Neural cell (in vitro differentiated cells): Measurements from ENCODE around the gene SS18L1. TPM values are rescaled to one million over a fixed set of nuclear protein-coding genes. Genes with fewer than 3 reads are reported as not detected.

Experiments used
- H2AFZ ChIP-seq: fragments of 200-600, 300-800 bp; sonication (generic), shearing (Covaris generic); 2 replicates; pipeline ENCODE4 v1.6.0; 2014; ENCODE audit warnings: low read depth, mild to moderate bottlenecking, antibody characterized with exemption, low read length, moderate library complexity
- H3F3A ChIP-seq: fragments of 200-600 bp; shearing (Covaris generic); 2 replicates; pipeline ENCODE4 v1.6.1; 2016; ENCODE audit warnings: mild to moderate bottlenecking, moderate library complexity, mixed read lengths, antibody characterized with exemption, low read length; ENCODE audit not compliant: insufficient read depth, poor library complexity, severe bottlenecking
- H3K27ac ChIP-seq: fragments of 200-600, 300-800 bp; sonication (generic), shearing (Covaris generic); 2 replicates; pipeline ENCODE4 v1.5.1; 2014; ENCODE audit warnings: mild to moderate bottlenecking, low read length, moderate library complexity
- H3K27me3 ChIP-seq: fragments of 300-800, 200-600 bp; sonication (generic), shearing (Covaris generic); 2 replicates; pipeline ENCODE4 v1.6.0; 2014; ENCODE audit warnings: mild to moderate bottlenecking, low read depth, low read length, moderate library complexity; ENCODE audit not compliant: insufficient read depth
- H3K36me3 ChIP-seq: fragments of 300-800, 200-600 bp; sonication (generic), shearing (Covaris generic); 2 replicates; pipeline ENCODE4 v1.5.1; 2014; ENCODE audit warnings: mild to moderate bottlenecking, antibody characterized with exemption, low read length, moderate library complexity; ENCODE audit not compliant: insufficient read depth
- H3K4me2 ChIP-seq: fragments of 300-800, 200-600 bp; sonication (generic), shearing (Covaris generic); 2 replicates; pipeline ENCODE4 v1.6.0; 2014; ENCODE audit warnings: mild to moderate bottlenecking, low read length
- H3K4me3 ChIP-seq: fragments of 300-800, 200-600 bp; sonication (generic), shearing (Covaris generic); 2 replicates; pipeline ENCODE4 v1.5.1; 2014; ENCODE audit warnings: mild to moderate bottlenecking, low read length, moderate library complexity
- H3K79me2 ChIP-seq: fragments of 200-600 bp; shearing (Covaris generic); replicated peaks from 2 replicates; pipeline ENCODE4 v1.6.0; 2014; ENCODE audit warnings: mild to moderate bottlenecking, low read length, moderate library complexity; ENCODE audit not compliant: insufficient read depth
- H3K9ac ChIP-seq: fragments of 300-800, 200-600 bp; sonication (generic), shearing (Covaris generic); 2 replicates; pipeline ENCODE4 v1.6.1; 2016; ENCODE audit warnings: mild to moderate bottlenecking, low read length, mixed read lengths
- H3K9me2 ChIP-seq: fragments of 200-600 bp; shearing (Covaris generic); 2 replicates; pipeline ENCODE4 v1.6.1; 2016; ENCODE audit warnings: mild to moderate bottlenecking, low read length, mixed read lengths; ENCODE audit not compliant: insufficient read depth
- H3K9me3 ChIP-seq: fragments of 200-600, 300-800 bp; sonication (generic), shearing (Covaris generic); 2 replicates; pipeline ENCODE4 v1.6.1; 2016; ENCODE audit warnings: mild to moderate bottlenecking, mixed run types, low read length, moderate library complexity, mixed read lengths
- H4K20me1 ChIP-seq: fragments of 200-600 bp; shearing (Covaris generic); 2 replicates; pipeline ENCODE4 v1.6.1; 2016; ENCODE audit warnings: mild to moderate bottlenecking, mixed run types; ENCODE audit not compliant: insufficient read depth
- EP300 ChIP-seq: fragments of 450-650 bp; conservative IDR thresholded peaks from 2 replicates; pipeline ENCODE4 v1.6.1; 2014; ENCODE audit warnings: antibody characterized with exemption, mild to moderate bottlenecking, moderate library complexity; ENCODE audit not compliant: poor library complexity, severe bottlenecking
- EZH2 ChIP-seq: fragments of 200-600, 300-800 bp; shearing (Covaris generic), sonication (generic); IDR thresholded peaks from 2 replicates; pipeline ENCODE4 v1.6.1; 2014; ENCODE audit warnings: antibody characterized with exemption, low read length, borderline replicate concordance, mild to moderate bottlenecking; ENCODE audit not compliant: insufficient read depth, poor library complexity, severe bottlenecking
- MXI1 ChIP-seq: fragments of 450-650 bp; conservative IDR thresholded peaks from 2 replicates; pipeline ENCODE4 v1.6.1; 2014; ENCODE audit warnings: antibody characterized with exemption, mild to moderate bottlenecking; ENCODE audit not compliant: poor library complexity, severe bottlenecking
- POLR2AphosphoS5 ChIP-seq: IDR thresholded peaks from 2 replicates; pipeline ENCODE4 v1.6.1; 2012
- RAD21 ChIP-seq: fragments of 450-650 bp; conservative IDR thresholded peaks from 2 replicates; pipeline ENCODE4 v1.6.1; 2014; ENCODE audit warnings: antibody characterized with exemption, mild to moderate bottlenecking, moderate library complexity
- SMC3 ChIP-seq: fragments of 450-650 bp; conservative IDR thresholded peaks from 2 replicates; pipeline ENCODE4 v1.6.1; 2014; ENCODE audit warnings: antibody characterized with exemption, mild to moderate bottlenecking, moderate library complexity; ENCODE audit not compliant: poor library complexity
- TAF1 ChIP-seq: IDR thresholded peaks from 2 replicates; pipeline ENCODE4 v1.6.1; 2012; ENCODE audit warnings: low read depth
- polyA plus RNA-seq: library from polyadenylated mRNA; depleted of rRNA; stranded (reverse); fragments of >200 nt; gene quantifications from 2 replicates; pipeline ENCODE4 v1.2.3, GENCODE V29; 2014
- TF ChIP-seq, protein P1 (sequence below): fragments of 450-650 bp; IDR thresholded peaks from 2 replicates; pipeline ENCODE4 v1.5.1; 2014; ENCODE audit warnings: antibody characterized with exemption, mild to moderate bottlenecking, moderate library complexity; ENCODE audit not compliant: poor library complexity, severe bottlenecking
- TF ChIP-seq, protein P2 (sequence below): IDR thresholded peaks from 2 replicates; pipeline ENCODE4 v1.6.1; 2012; ENCODE audit warnings: borderline replicate concordance

SS18L1 gene
- polyA plus RNA-seq, 1 donor from 2014 or later, result 117 TPM

DNA sequence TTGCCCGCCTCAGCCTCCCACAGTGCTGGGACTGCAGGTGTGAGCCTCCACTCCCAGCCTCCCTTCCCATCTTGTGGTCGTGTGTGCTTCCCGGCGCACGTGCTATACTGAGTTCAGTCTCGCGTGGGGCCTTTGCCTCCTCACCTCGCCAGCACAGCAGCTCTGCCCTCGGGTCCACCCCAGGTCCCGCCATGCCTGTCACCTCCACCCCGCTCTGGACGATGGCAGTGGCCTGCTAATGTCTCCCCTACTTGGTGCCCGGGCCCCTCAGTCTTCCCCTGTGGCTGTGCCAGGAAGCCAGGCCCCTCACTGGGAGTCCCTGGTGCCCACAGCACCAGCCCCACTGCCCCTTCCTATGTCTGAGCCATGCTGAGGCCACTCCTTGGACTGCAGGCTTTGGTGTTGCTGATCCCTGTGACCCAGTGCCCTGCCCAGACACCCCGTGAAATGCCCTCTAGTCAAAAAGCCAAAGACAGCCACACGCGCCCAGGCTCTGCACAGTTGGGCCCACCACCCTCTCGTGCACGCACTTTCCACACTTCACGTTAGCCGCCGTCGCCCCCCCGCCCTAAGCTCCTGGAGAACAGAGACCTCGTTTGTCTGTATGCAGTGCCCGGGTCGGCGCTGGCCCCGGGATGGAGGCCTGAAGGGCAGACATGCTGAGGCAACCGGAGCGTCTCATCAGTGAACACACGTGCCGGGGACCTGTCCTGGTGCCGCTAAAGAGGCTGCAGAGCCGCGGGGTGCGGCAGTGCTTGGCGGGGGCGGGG lies 62.2 kb downstream of the SS18L1 start:
- Histone ChIP-seq H3K4me2 (no peak overlapping the region), H3K27me3 (no peaks in the 10 kb centered on the region), H2AFZ (no peak overlapping the region), H3F3A (no peaks in the 10 kb centered on the region), H3K9me3 (no peaks in the 10 kb centered on the region), H3K36me3 (no peaks in the 10 kb centered on the region), H3K9ac (no peak overlapping the region), H3K4me3 (no peak overlapping the region), H3K79me2 (no peaks in the 10 kb centered on the region), H4K20me1 (no peaks in the 10 kb centered on the region), H3K27ac (no peak overlapping the region), H3K9me2 (no peaks in the 10 kb centered on the region)
- TF ChIP-seq EZH2, result no peak
- no peak for TF ChIP-seq SMC3
- TF ChIP-seq MXI1, result no peak
- TF ChIP-seq, protein P1, sequence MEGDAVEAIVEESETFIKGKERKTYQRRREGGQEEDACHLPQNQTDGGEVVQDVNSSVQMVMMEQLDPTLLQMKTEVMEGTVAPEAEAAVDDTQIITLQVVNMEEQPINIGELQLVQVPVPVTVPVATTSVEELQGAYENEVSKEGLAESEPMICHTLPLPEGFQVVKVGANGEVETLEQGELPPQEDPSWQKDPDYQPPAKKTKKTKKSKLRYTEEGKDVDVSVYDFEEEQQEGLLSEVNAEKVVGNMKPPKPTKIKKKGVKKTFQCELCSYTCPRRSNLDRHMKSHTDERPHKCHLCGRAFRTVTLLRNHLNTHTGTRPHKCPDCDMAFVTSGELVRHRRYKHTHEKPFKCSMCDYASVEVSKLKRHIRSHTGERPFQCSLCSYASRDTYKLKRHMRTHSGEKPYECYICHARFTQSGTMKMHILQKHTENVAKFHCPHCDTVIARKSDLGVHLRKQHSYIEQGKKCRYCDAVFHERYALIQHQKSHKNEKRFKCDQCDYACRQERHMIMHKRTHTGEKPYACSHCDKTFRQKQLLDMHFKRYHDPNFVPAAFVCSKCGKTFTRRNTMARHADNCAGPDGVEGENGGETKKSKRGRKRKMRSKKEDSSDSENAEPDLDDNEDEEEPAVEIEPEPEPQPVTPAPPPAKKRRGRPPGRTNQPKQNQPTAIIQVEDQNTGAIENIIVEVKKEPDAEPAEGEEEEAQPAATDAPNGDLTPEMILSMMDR, result no peak
- TF ChIP-seq, protein P2, sequence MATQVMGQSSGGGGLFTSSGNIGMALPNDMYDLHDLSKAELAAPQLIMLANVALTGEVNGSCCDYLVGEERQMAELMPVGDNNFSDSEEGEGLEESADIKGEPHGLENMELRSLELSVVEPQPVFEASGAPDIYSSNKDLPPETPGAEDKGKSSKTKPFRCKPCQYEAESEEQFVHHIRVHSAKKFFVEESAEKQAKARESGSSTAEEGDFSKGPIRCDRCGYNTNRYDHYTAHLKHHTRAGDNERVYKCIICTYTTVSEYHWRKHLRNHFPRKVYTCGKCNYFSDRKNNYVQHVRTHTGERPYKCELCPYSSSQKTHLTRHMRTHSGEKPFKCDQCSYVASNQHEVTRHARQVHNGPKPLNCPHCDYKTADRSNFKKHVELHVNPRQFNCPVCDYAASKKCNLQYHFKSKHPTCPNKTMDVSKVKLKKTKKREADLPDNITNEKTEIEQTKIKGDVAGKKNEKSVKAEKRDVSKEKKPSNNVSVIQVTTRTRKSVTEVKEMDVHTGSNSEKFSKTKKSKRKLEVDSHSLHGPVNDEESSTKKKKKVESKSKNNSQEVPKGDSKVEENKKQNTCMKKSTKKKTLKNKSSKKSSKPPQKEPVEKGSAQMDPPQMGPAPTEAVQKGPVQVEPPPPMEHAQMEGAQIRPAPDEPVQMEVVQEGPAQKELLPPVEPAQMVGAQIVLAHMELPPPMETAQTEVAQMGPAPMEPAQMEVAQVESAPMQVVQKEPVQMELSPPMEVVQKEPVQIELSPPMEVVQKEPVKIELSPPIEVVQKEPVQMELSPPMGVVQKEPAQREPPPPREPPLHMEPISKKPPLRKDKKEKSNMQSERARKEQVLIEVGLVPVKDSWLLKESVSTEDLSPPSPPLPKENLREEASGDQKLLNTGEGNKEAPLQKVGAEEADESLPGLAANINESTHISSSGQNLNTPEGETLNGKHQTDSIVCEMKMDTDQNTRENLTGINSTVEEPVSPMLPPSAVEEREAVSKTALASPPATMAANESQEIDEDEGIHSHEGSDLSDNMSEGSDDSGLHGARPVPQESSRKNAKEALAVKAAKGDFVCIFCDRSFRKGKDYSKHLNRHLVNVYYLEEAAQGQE, result no peak
- TF ChIP-seq TAF1, result no peak
- no peak for TF ChIP-seq POLR2AphosphoS5
- no peak for TF ChIP-seq EP300
- TF ChIP-seq RAD21, result no peak

DNA sequence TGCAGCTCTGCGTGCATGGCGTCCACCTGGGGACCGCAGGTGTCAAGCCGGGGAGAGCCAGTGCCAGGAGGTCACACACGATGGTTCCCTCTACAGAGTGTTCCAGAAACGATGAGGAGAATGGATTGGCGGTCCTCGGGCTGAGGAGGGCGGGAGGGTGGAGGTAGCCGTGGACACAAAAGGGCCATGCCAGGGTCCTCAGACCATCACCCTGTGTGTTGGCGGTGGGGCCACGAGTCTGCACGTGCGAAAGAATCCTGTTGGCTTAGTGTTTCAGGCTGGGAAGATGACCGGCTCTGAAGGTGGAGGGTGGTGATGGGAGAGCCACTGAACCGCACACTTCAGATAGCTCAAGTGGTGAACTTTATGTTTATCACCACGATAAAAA lies 62.8 kb downstream of the SS18L1 start:
- TF ChIP-seq POLR2AphosphoS5 (no peak), SMC3 (no peak), RAD21 (no peak), MXI1 (no peak), TAF1 (no peak)
- Histone ChIP-seq H3K27ac (no peak overlapping the region), H2AFZ (no peak overlapping the region)

More for the DNA sequence above, 62.8 kb downstream of the SS18L1 start:
- H3K9ac ChIP-seq, result no peak overlapping the region
- no peak overlapping the region for H3K4me2 ChIP-seq
- no peaks in the 10 kb centered on the region for H3K36me3 ChIP-seq
- H3K9me2 ChIP-seq, result no peaks in the 10 kb centered on the region
- H3K9me3 ChIP-seq, result no peaks in the 10 kb centered on the region
- no peaks in the 10 kb centered on the region for H3K27me3 ChIP-seq
- no peaks in the 10 kb centered on the region for H4K20me1 ChIP-seq
- H3F3A ChIP-seq, result no peaks in the 10 kb centered on the region
- H3K79me2 ChIP-seq, result no peaks in the 10 kb centered on the region
- no peak overlapping the region for H3K4me3 ChIP-seq
